Erythroblast (primary cell): ENCODE measurements around the gene SBDS.

Experiments
- GATA1 ChIP-seq: IDR thresholded peaks from 2 replicates; pipeline ENCODE4 v1.6.1; 2011; ENCODE audit warnings: low read depth, mild to moderate bottlenecking, control low read depth, low read length, moderate library complexity
- POLR2A ChIP-seq: IDR thresholded peaks from 2 replicates; pipeline ENCODE4 v1.6.1; 2011; ENCODE audit warnings: mild to moderate bottlenecking, low read length

DNA sequence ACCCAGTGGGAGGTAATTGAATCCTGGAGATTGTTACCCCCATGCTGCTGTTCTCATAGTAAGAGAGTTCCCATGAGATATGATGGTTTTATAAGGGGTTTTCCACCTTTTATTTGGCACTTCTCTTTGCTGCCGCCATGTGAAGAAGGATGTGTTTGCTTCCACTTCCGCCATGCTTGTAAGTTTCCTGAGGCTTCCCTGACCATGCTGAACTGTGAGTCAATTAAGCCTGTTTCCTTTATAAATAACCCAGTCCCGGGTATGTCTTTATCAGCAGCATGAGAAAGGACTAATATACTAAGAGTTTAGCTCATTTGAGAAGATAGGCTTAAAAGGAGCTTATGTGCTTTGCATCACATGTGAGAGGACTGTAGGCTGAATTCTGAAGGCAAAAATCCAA, 45.1 kb downstream of the SBDS start:
- TF ChIP-seq POLR2A (no peak), GATA1 (no peak)
